HepG2 (cell line): ENCODE results near the gene SHPK. TPM values are rescaled to one million over a fixed set of nuclear protein-coding genes. Genes with fewer than 3 reads are reported as not detected.

Experiments used
- ATAC-seq: fragments of 200-7000 bp; cut with Tn5 transposase; 3 replicates; pipeline ENCODE4 v1.9.1; 2020; ENCODE audit warnings: mild to moderate bottlenecking, moderate library complexity
- BruUV-seq: library from RNA; stranded (reverse); fragments of 400-500 nt; replicated peaks from 2 replicates; lab custom pipeline; 2021; lab: Mats Ljungman, UMichigan
- CTCF ChIA-PET: fragments of 300-600 bp; formaldehyde crosslinking; extraction: SDS; loops from one replicate; lab custom pipeline; 2021; ENCODE audit warnings: low total read pairs, inconsistent platforms, low intra/inter-chr PET ratio; lab: Yijun Ruan, JAX
- POLR2A ChIA-PET: fragments of 350-600 bp; sonication (Branson Sonifier 250); formaldehyde crosslinking; loops from one replicate; lab custom pipeline; 2020; ENCODE audit warnings: antibody characterized with exemption, inconsistent platforms; lab: Yijun Ruan, JAX
- DNase-seq: peaks from one replicate; pipeline ENCODE4 v3.0.0-alpha.2; 2015; ENCODE audit warnings: low spot score
- FAIRE-seq: peaks from 3 replicates; lab custom pipeline; 2011; peaks lifted over from hg19 to GRCh38; lab: Jason Lieb, UNC
- H2AFZ ChIP-seq: one replicate; pipeline ENCODE4 v1.6.1; 2011; ENCODE audit warnings: low read length, inconsistent platforms
- H3K27ac ChIP-seq: fragments of 300-600 bp; 3 replicates; pipeline ENCODE4 v1.8.0; 2011; ENCODE audit warnings: mixed run types, mild to moderate bottlenecking, mixed read lengths, low read length, inconsistent platforms; ENCODE audit not compliant: insufficient read depth; ENCODE audit errors: extremely low read length
- H3K27me3 ChIP-seq, 2 experiments: fragments of 200-600 bp in 1 of 2; 2 replicates in 1 of 2; 3 replicates in 1 of 2; pipeline versions ENCODE4 v1.6.0 to v1.8.0; 2011; ENCODE audit warnings: low read length in 2 of 2, mild to moderate bottlenecking in 2 of 2, moderate library complexity in 2 of 2, inconsistent platforms in 1 of 2; ENCODE audit not compliant: insufficient read depth in 2 of 2, control insufficient read depth in 1 of 2
- H3K36me3 ChIP-seq, 2 experiments: fragments of 200-600 bp in 1 of 2; replicated peaks in 1 of 2; 2 replicates in 1 of 2; 3 replicates in 1 of 2; pipeline versions ENCODE4 v1.5.1 to v1.8.0; 2011; ENCODE audit warnings: low read length in 2 of 2, inconsistent platforms in 1 of 2; ENCODE audit not compliant: insufficient read depth in 2 of 2, control insufficient read depth in 1 of 2
- H3K4me1 ChIP-seq: 2 replicates; pipeline ENCODE4 v1.5.1; 2012; ENCODE audit warnings: low read length, inconsistent platforms; ENCODE audit not compliant: insufficient read depth
- H3K4me2 ChIP-seq: 2 replicates; pipeline ENCODE4 v1.6.0; 2011; ENCODE audit warnings: low read depth, low read length, inconsistent platforms
- H3K4me3 ChIP-seq, 3 experiments: fragments of 200-600 bp in 1 of 3; sonication (generic), shearing (Covaris generic) in 1 of 3; replicated peaks in 1 of 3; 2 replicates each; pipeline ENCODE4 v1.5.1; 2011 to 2016; ENCODE audit warnings: low read length in 3 of 3, inconsistent platforms in 2 of 3, low read depth in 2 of 3, mild to moderate bottlenecking in 2 of 3, control low read depth in 1 of 3, mixed read lengths in 1 of 3; ENCODE audit not compliant: insufficient read depth in 1 of 3
- H3K79me2 ChIP-seq: one replicate; pipeline ENCODE4 v1.6.1; 2011; ENCODE audit warnings: low read length, inconsistent platforms; ENCODE audit not compliant: insufficient read depth
- H3K9ac ChIP-seq: 2 replicates; pipeline ENCODE4 v1.6.0; 2011; ENCODE audit warnings: mild to moderate bottlenecking, low read depth, low read length, inconsistent platforms; ENCODE audit not compliant: insufficient read depth
- H3K9me3 ChIP-seq: 2 replicates; pipeline ENCODE4 v1.5.1; 2012; ENCODE audit warnings: mild to moderate bottlenecking, low read length
- H4K20me1 ChIP-seq: 2 replicates; pipeline ENCODE4 v1.6.0; 2011; ENCODE audit warnings: inconsistent platforms, mild to moderate bottlenecking, low read length, moderate library complexity; ENCODE audit not compliant: insufficient read depth
- AGO2 ChIP-seq: fragments of 200-400 bp; formaldehyde crosslinking; optimal IDR thresholded peaks from 2 replicates; pipeline ENCODE3; 2017; ENCODE audit warnings: mild to moderate bottlenecking, low read depth, low read length, moderate library complexity
- ATAD3A ChIP-seq: sonication (generic); formaldehyde crosslinking; IDR thresholded peaks from 2 replicates; pipeline ENCODE4 v1.4.0; 2020; ENCODE audit warnings: missing genetic modification reagents
- ATF3 ChIP-seq: sonication (generic); formaldehyde crosslinking; IDR thresholded peaks from 2 replicates; pipeline ENCODE4 v1.4.0; 2020; ENCODE audit warnings: missing genetic modification reagents
- FOXJ3 ChIP-seq: sonication (generic); formaldehyde crosslinking; IDR thresholded peaks from 2 replicates; pipeline ENCODE4 v1.4.0; 2020; ENCODE audit warnings: missing genetic modification reagents, mild to moderate bottlenecking, borderline replicate concordance
- HNRNPK ChIP-seq: fragments of 200-400 bp; formaldehyde crosslinking; IDR thresholded peaks from 2 replicates; pipeline ENCODE4 v1.6.1; 2018; ENCODE audit warnings: low read length, low read depth, moderate library complexity, mild to moderate bottlenecking; ENCODE audit not compliant: poor library complexity, severe bottlenecking
- NFKB2 ChIP-seq: sonication (generic); formaldehyde crosslinking; IDR thresholded peaks from 2 replicates; pipeline ENCODE4 v1.4.0; 2020; ENCODE audit warnings: missing genetic modification reagents, borderline replicate concordance
- PCBP2 ChIP-seq: fragments of 200-400 bp; formaldehyde crosslinking; optimal IDR thresholded peaks from 2 replicates; pipeline ENCODE3; 2018; ENCODE audit warnings: low read length, low read depth; ENCODE audit not compliant: poor library complexity, severe bottlenecking
- ZKSCAN5 ChIP-seq: sonication (generic); formaldehyde crosslinking; IDR thresholded peaks from 2 replicates; pipeline ENCODE4 v1.5.1; 2020; ENCODE audit warnings: mild to moderate bottlenecking, missing genetic modification reagents
- ZNF329 ChIP-seq: sonication (generic); formaldehyde crosslinking; IDR thresholded peaks from 2 replicates; pipeline ENCODE4 v1.9.0; 2021; ENCODE audit warnings: low read depth, mild to moderate bottlenecking, missing genetic modification reagents
- WGBS: methylation state at CpG from one replicate; pipeline ENCODE4 v1.1.6; 2017; ENCODE audit warnings: low lambda C conversion rate; 5-methylcytosine and 5-hydroxymethylcytosine counted together
- in situ Hi-C: cut with HindIII; loops from 2 replicates; pipeline ENCODE4 v1.10.0; 2017; ENCODE audit warnings: low pct_unique_long_range_greater_than_20kb; ENCODE audit not compliant: extremely low pct_ligation_motif_present
- intact Hi-C: fragments of 100-400 bp; cut with micrococcal nuclease; formaldehyde crosslinking; loops from one replicate; pipeline ENCODE4 v1.10.0; 2022; ENCODE audit not compliant: unreplicated experiment
- polyA plus RNA-seq, 8 experiments: library from polyadenylated mRNA; depleted of rRNA in 3 of 8; stranded (reverse) in 7 of 8; unstranded in 1 of 8; fragments of >200 nt; fragmentation: Illumina TruSeq in 4 of 8; extraction: Trizol in 4 of 8; gene quantifications; 2 replicates each; pipeline versions ENCODE4 v1.2.1 to v1.2.3, GENCODE V29; 2011 to 2016; ENCODE audit warnings: low read depth in 4 of 8, missing spikeins in 1 of 8, mixed read lengths in 1 of 8; ENCODE audit not compliant: insufficient read depth in 1 of 8
- total RNA-seq, 5 experiments: library from RNA; depleted of rRNA; stranded (reverse); fragments of >200 nt; fragmentation: Illumina TruSeq; extraction: Trizol; gene quantifications; 2 replicates each; pipeline ENCODE4 v1.2.3, GENCODE V29; 2016; ENCODE audit warnings: low read depth in 1 of 5

Gene SHPK
- total and polyA plus RNA-seq, 2 of the 13 experiments (the other 11 are each of a cell fraction or from before 2014, with no cell fraction given), result 16.2 to 30.9 TPM

GRCh38 chr17:3621146-3621720 lies 14.8 kb downstream of the SHPK start:
- Histone ChIP-seq H3K4me3 (no peak overlapping the region), H3K27me3 (no peaks in the 10 kb centered on the region), H3K4me1 (no peaks in the 10 kb centered on the region), H3K27ac (no peak overlapping the region), H2AFZ (no peak overlapping the region), H4K20me1 (no peaks in the 10 kb centered on the region), H3K79me2 (peaks cover 2% of the 10 kb centered on the region), H3K36me3 (peaks cover 29 to 75% of the 10 kb centered on the region in 2 experiments), H3K4me2 (no peak overlapping the region), H3K9me3 (no peaks in the 10 kb centered on the region), H3K9ac (no peak overlapping the region)
- 96% methylated on average over 8 of the region's 8 CpGs for whole genome bisulfite sequencing
- BruUV-seq, result no TSS peak
- intact Hi-C loops (no loop called here), in situ Hi-C loops (no loop called here)
- CTCF ChIA-PET, result no interaction called here
- TF ChIP-seq HNRNPK (peak; percentile 21), PCBP2 (peak; percentile 65), ATF3 (CRISPR knock-in tag) (no peak), FOXJ3 (CRISPR knock-in tag) (no peak), ZNF329 (CRISPR knock-in tag) (no peak), ZKSCAN5 (no peak), ATAD3A (CRISPR knock-in tag) (no peak)
- POLR2A ChIA-PET, result no interaction called here
- no peak for FAIRE-seq
- no peak for ATAC-seq
- DNase-seq, result no peak

- Histone ChIP-seq H3K79me2 (no peaks in the 10 kb centered on the region), H3K27ac (no peak overlapping the region), H3K27me3 (no peaks in the 10 kb centered on the region), H3K36me3 (peaks cover 15 to 62% of the 10 kb centered on the region in 2 experiments), H3K4me1 (no peaks in the 10 kb centered on the region; the same call in 1 of the 2 replicates), H4K20me1 (peaks cover 1% of the 10 kb centered on the region; the same call in 1 of the 2 replicates)
- FAIRE-seq, result no peak
- TF ChIP-seq AGO2 (peak; percentile 30), NFKB2 (no peak)
- TF ChIP-seq, all 625 proteins: peak for 1
- no peak for ATAC-seq
- intact Hi-C loops, result no loop called here
- in situ Hi-C loops, result no loop called here
- Histone ChIP-seq H3K4me2 (no peak overlapping the region), H3K4me3 (no peak overlapping the region), H3K9me3 (no peaks in the 10 kb centered on the region), H2AFZ (no peak overlapping the region), H3K9ac (no peak overlapping the region)
- no peak for DNase-seq
- CTCF ChIA-PET, result no interaction called here
- no TSS peak for BruUV-seq
- WGBS, result 98% methylated on average over 14 of the region's 18 CpGs
- POLR2A ChIA-PET, result no interaction called here
These were observed 20.7 kb downstream of the SHPK start for GRCh38 chr17:3615160-3615870.
